ENCODE results near the gene KCNMA1. TPM values are rescaled to one million over a fixed set of nuclear protein-coding genes. Genes with fewer than 3 reads are reported as not detected.

The KCNMA1 gene
- total RNA-seq, 1 experiment from 2014 or later, result 6.2 TPM

- in situ Hi-C loops (cut with HindIII; ENCODE audit: low pct_unique_long_range_greater_than_20kb, low sequenced_read_pairs), result no loop called here
- no peak for DNase-seq (ENCODE audit: low read depth)
Observed at GRCh38 chr10:77556990-77557601, 80.5 kb downstream of the KCNMA1 start.

DNA sequence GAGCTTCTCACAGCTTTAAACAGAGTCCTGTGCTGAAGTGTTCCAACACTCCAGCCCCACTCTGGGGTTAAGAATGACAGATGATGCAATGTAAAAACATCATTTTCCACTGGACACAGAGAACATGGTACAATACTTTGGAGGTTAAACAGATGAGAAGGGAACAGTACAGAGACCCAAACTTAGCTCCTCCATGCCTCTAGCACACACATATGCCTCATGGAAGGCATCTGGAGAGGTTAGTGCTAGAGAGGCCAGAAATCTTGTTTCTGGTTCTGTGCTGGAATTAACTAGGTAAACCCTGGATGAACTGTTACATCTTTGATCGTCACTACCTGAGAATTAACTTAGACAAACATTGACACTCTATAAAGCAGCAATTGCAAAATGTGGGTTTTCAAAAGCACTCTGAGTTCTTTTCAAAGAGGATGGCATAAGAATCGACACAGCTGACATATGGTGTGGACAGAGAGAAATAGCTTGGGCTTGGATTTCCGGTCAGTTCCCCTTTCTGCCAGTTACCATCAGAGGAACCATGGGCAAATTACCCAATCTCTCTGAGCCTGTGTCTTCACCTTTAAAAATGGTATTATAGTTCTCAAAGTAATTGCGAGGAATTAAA lies 81.9 kb downstream of the KCNMA1 start:
- no peak for DNase-seq (ENCODE audit: low read depth)
- in situ Hi-C loops (cut with HindIII; ENCODE audit: low pct_unique_long_range_greater_than_20kb, low sequenced_read_pairs), result no loop called here

- DNase-seq (ENCODE audit: low read depth), result no peak
- in situ Hi-C loops (cut with HindIII; ENCODE audit: low pct_unique_long_range_greater_than_20kb, low sequenced_read_pairs), result no loop called here
Observed at GRCh38 chr10:77554996-77555397, 82.6 kb downstream of the KCNMA1 start.

- no peak for DNase-seq (ENCODE audit: low read depth)
Observed at GRCh38 chr10:77553966-77554365, 83.6 kb downstream of the KCNMA1 start.

GRCh38 chr10:77553311-77553710 lies 84.3 kb downstream of the KCNMA1 start:
- DNase-seq (ENCODE audit: low read depth), result no peak
- in situ Hi-C loops (cut with HindIII; ENCODE audit: low pct_unique_long_range_greater_than_20kb, low sequenced_read_pairs), result no loop called here

More at GRCh38 chr10:77553966-77554365, 83.6 kb downstream of the KCNMA1 start:
- in situ Hi-C loops (cut with HindIII; ENCODE audit: low pct_unique_long_range_greater_than_20kb, low sequenced_read_pairs), result no loop called here

DNA sequence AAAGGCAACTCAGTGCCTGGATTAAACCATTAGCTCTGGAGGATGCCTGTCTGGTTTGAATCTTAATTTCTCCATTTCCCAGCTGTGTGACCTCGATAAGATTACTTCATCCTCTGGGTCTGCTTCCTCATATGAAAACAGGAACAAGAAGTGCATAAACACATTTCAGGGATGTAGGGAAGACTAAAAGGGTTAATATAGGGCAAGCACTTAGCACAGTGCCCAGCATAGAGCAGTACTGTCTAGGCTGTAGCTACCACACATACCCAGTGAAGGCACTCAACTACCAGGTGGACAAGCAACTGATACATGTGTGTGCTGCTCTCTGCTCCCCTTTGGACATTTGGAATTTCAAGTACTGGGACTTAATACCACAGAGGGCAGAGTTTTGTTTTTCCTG lies 85.4 kb downstream of the KCNMA1 start:
- in situ Hi-C loops (cut with HindIII; ENCODE audit: low pct_unique_long_range_greater_than_20kb, low sequenced_read_pairs), result no loop called here
- no peak for DNase-seq (ENCODE audit: low read depth)

GRCh38 chr10:77550378-77550777 lies 87.2 kb downstream of the KCNMA1 start:
- in situ Hi-C loops (cut with HindIII; ENCODE audit: low pct_unique_long_range_greater_than_20kb, low sequenced_read_pairs), result no loop called here
- no peak for DNase-seq (ENCODE audit: low read depth)

DNA sequence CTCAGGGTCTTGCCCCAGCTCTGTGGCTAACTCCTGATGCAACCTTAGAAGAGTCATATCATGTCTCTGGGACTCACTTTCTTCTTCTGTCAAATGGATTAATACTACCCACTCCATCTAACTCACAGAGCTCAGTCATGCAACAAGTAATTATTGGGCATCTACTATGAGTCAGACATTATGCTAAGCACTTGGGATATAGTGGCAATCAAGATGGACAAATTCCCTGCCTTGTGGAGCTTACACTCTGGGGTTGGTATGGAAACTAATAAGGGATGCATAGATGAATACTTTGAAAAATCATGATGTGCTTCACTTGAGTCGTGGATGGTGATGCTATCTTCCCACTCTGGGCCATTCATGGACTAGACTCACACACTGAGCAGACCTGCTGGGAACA lies 88.9 kb downstream of the KCNMA1 start:
- DNase-seq (ENCODE audit: low read depth), result no peak
- in situ Hi-C loops (cut with HindIII; ENCODE audit: low pct_unique_long_range_greater_than_20kb, low sequenced_read_pairs), result no loop called here

GRCh38 chr10:77548157-77548556 lies 89.5 kb downstream of the KCNMA1 start:
- no peak for DNase-seq (ENCODE audit: low read depth)
- in situ Hi-C loops (cut with HindIII; ENCODE audit: low pct_unique_long_range_greater_than_20kb, low sequenced_read_pairs), result no loop called here

GRCh38 chr10:77547307-77548050 lies 90.1 kb downstream of the KCNMA1 start:
- in situ Hi-C loops (cut with HindIII; ENCODE audit: low pct_unique_long_range_greater_than_20kb, low sequenced_read_pairs), result no loop called here
- no peak for DNase-seq (ENCODE audit: low read depth)

DNA sequence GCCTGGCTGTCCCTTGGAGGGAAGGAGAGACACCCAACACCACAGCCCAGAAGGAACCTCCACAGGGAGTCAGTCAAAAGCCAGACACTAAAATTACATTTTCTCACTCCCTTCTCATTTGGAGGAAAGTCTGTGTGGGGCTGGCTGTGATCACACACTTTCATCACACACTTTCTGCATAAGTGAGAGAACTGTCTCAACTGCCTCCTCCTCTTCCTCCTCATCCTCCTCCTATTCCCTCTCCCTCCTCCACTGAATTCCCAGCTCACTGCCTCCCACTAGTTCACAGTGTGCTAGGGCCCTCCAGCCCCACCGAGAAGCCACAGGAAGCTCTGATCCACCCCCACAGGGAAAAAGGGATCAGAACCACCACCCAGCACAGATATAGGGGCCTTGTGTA lies 91.6 kb downstream of the KCNMA1 start:
- in situ Hi-C loops (cut with HindIII; ENCODE audit: low pct_unique_long_range_greater_than_20kb, low sequenced_read_pairs), result no loop called here
- no peak for DNase-seq (ENCODE audit: low read depth)

DNA sequence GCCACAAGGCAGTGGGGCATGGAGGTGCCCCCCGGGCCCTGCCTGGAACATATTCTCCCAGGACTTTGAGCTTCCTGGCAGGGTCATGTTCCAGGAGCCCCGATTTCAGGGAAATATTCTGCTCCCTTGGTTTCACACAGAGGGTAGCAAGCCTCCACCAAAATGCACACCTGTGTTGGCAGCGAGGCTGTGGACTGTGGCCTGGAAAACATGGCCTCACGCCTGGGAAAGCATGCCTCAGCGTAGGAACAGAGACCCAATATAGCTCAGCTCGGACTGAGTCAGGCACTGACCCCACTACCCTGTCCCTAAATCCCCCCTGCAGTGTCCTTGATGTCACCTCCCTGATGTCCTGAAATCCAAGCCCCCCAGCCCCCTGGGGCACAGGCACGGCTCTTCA lies 92.0 kb downstream of the KCNMA1 start:
- no peak for DNase-seq (ENCODE audit: low read depth)
- in situ Hi-C loops (cut with HindIII; ENCODE audit: low pct_unique_long_range_greater_than_20kb, low sequenced_read_pairs), result no loop called here

GRCh38 chr10:77544617-77545016 lies 93.0 kb downstream of the KCNMA1 start:
- in situ Hi-C loops (cut with HindIII; ENCODE audit: low pct_unique_long_range_greater_than_20kb, low sequenced_read_pairs), result no loop called here

DNA sequence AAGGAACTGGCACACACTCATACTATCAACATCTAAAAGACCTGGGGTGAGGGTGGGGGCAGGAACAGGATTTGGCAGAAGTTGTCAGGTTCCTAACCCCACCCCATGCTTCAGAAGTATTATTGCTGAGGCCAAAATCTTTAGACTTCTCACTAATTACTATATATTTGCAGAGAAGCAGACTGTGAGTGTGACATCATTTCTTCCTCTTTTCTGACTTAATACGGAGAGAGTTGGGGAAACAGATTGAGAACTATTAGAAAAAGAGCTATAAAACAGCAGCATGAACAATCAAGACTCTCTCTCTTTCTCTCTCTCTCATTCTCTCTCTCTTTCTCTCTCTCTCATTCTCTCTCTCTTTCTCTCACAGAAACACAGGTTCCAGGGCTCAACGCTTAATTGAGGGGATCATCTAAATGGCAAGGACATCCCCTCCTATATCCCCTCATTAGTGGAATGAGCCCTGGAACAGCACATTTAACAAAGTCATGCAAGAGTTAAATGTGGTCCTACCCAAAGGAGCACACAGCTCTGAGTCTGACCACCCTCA lies 94.8 kb downstream of the KCNMA1 start:
- in situ Hi-C loops (cut with HindIII; ENCODE audit: low pct_unique_long_range_greater_than_20kb, low sequenced_read_pairs), result no loop called here
- DNase-seq (ENCODE audit: low read depth), result no peak

More at GRCh38 chr10:77544617-77545016, 93.0 kb downstream of the KCNMA1 start:
- DNase-seq (ENCODE audit: low read depth), result no peak

DNA sequence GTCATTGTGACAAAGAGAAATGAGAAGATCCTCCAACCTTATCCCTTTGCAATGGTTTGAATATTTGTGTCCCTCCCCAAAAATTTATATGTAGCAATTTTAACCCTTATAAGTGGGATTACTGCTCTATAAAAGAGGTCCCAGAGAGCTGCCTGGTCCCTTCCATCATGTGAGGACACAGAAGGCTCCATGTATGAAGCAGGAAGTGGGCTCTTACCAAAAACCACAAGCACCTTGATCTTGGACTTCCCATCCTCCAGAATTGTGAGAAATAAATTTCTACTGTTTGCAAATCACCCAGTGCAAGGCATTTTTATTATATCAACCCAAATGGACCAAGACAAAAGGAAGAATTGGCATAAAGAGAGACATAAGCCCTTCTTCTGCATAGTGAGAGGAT lies 95.7 kb downstream of the KCNMA1 start:
- in situ Hi-C loops (cut with HindIII; ENCODE audit: low pct_unique_long_range_greater_than_20kb, low sequenced_read_pairs), result no loop called here
- no peak for DNase-seq (ENCODE audit: low read depth)

GRCh38 chr10:77541247-77541646 lies 96.4 kb downstream of the KCNMA1 start:
- no peak for DNase-seq (ENCODE audit: low read depth)

GRCh38 chr10:77539147-77539935 lies 98.3 kb downstream of the KCNMA1 start:
- in situ Hi-C loops (cut with HindIII; ENCODE audit: low pct_unique_long_range_greater_than_20kb, low sequenced_read_pairs), result no loop called here
- no peak for DNase-seq (ENCODE audit: low read depth)

More at GRCh38 chr10:77541247-77541646, 96.4 kb downstream of the KCNMA1 start:
- in situ Hi-C loops (cut with HindIII; ENCODE audit: low pct_unique_long_range_greater_than_20kb, low sequenced_read_pairs), result no loop called here

GRCh38 chr10:77537720-77538373 lies 99.8 kb downstream of the KCNMA1 start:
- no peak for DNase-seq (ENCODE audit: low read depth)
- in situ Hi-C loops (cut with HindIII; ENCODE audit: low pct_unique_long_range_greater_than_20kb, low sequenced_read_pairs), result no loop called here
